Bronchial epithelial cell (primary cell): ENCODE data around the gene MEIS1. TPM values are rescaled to one million over a fixed set of nuclear protein-coding genes. Genes with fewer than 3 reads are reported as not detected.

Experiments used
- DNase-seq: peaks from one replicate; pipeline ENCODE4 v3.0.0-alpha.2; 2010; ENCODE audit warnings: low read depth
- FAIRE-seq: peaks from 2 replicates; lab custom pipeline; 2011; peaks lifted over from hg19 to GRCh38; lab: Jason Lieb, UNC
- H3K27me3 ChIP-seq: 2 replicates; pipeline ENCODE4 v1.5.1; 2011; ENCODE audit warnings: low read length; ENCODE audit not compliant: control insufficient read depth, insufficient read depth
- H3K36me3 ChIP-seq: 2 replicates; pipeline ENCODE4 v1.5.1; 2011; ENCODE audit warnings: low read length; ENCODE audit not compliant: control insufficient read depth, insufficient read depth
- H3K4me3 ChIP-seq: 2 replicates; pipeline ENCODE4 v1.5.1; 2011; ENCODE audit warnings: mild to moderate bottlenecking, low read depth, low read length, control low read depth
- total RNA-seq: library from RNA; depleted of rRNA; stranded (reverse); fragments of >200 nt; gene quantifications from 2 replicates; pipeline ENCODE4 v1.2.1, GENCODE V29; 2014
- TF ChIP-seq, protein P1 (sequence below): IDR thresholded peaks from 2 replicates; pipeline ENCODE4 v1.5.1; 2011; ENCODE audit warnings: mild to moderate bottlenecking, moderate library complexity, low read length, control low read depth, inconsistent platforms; ENCODE audit not compliant: insufficient read depth, severe bottlenecking

Gene MEIS1
- total RNA-seq, 1 donor from 2014 or later: 28.4 TPM

DNA sequence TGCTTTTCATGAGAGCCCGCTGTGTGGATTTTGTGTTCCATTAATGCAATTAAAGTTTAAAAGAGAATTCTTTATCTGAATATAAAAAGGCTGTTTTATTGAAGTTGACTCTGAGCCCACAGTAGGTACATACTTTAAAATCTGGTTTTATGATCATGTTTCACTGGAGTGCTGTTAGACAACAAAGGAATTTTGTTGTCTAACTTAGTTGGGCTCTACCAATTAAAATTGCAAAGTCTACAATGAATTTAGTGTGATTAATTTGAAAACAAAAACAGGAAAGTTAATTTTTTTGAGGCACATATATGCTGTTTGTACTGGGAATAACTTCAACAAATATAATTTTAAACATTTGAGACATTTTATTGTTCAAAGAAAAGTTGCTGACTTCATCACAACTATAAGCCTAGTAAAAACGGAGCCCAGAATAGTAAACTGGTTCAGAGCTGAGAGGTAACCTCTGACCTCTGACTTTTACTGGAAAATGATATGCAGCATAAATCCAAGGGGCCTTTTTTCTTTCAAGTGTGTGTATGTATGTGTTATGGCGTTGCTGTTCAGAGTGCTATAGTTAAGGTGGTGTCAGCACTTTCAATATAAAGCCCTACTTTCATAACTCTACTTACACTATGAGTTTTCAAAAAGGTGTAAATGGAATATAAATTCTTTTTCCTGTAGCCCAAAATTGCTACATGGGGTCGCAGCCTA is 30.2 kb downstream of the MEIS1 start:
- no peaks in the 10 kb centered on the region for H3K27me3 ChIP-seq
- FAIRE-seq (no peak), DNase-seq (no peak)
- H3K4me3 ChIP-seq: no peak overlapping the region
- TF ChIP-seq, protein P1, sequence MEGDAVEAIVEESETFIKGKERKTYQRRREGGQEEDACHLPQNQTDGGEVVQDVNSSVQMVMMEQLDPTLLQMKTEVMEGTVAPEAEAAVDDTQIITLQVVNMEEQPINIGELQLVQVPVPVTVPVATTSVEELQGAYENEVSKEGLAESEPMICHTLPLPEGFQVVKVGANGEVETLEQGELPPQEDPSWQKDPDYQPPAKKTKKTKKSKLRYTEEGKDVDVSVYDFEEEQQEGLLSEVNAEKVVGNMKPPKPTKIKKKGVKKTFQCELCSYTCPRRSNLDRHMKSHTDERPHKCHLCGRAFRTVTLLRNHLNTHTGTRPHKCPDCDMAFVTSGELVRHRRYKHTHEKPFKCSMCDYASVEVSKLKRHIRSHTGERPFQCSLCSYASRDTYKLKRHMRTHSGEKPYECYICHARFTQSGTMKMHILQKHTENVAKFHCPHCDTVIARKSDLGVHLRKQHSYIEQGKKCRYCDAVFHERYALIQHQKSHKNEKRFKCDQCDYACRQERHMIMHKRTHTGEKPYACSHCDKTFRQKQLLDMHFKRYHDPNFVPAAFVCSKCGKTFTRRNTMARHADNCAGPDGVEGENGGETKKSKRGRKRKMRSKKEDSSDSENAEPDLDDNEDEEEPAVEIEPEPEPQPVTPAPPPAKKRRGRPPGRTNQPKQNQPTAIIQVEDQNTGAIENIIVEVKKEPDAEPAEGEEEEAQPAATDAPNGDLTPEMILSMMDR: no peak
- H3K36me3 ChIP-seq: peaks cover 5% of the 10 kb centered on the region

DNA sequence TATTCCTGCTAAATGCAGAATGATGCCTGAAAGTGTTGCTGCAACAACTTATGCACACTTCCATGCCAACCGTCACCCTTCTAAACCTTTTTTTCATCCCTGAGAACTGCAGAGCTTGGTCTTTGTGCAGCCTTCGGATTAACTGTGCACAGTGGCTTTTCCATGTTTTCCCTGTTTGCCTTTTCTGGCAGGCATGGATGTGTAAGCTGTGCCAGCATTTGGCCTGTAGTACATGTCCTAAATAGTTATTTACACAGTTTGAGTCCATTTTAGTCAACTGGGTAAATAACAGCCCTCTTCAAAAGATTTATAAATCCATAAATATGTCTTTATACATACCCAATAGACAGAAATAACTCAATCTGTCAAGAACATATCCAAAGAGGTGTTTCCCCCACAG is 31.5 kb downstream of the MEIS1 start:
- H3K4me3 ChIP-seq: no peak overlapping the region
- peaks cover 5% of the 10 kb centered on the region for H3K36me3 ChIP-seq
- TF ChIP-seq, protein P1: no peak
- no peaks in the 10 kb centered on the region for H3K27me3 ChIP-seq
- FAIRE-seq (no peak), DNase-seq (no peak)

GRCh38 chr2:66467718-66468117 is 32.8 kb downstream of the MEIS1 start:
- FAIRE-seq: no peak
- H3K4me3 ChIP-seq: no peak overlapping the region
- H3K36me3 ChIP-seq: peaks cover 4% of the 10 kb centered on the region
- DNase-seq: no peak
- TF ChIP-seq, protein P1: no peak
- no peaks in the 10 kb centered on the region for H3K27me3 ChIP-seq

- DNase-seq (no peak), FAIRE-seq (no peak)
- H3K36me3 ChIP-seq: peaks cover 5% of the 10 kb centered on the region
- TF ChIP-seq, protein P1: no peak
- no peaks in the 10 kb centered on the region for H3K27me3 ChIP-seq
- H3K4me3 ChIP-seq: no peak overlapping the region
These were observed 34.4 kb downstream of the MEIS1 start for GRCh38 chr2:66469214-66469902.

- Histone ChIP-seq H3K4me3 (no peak overlapping the region), H3K36me3 (peaks cover 5% of the 10 kb centered on the region), H3K27me3 (no peaks in the 10 kb centered on the region)
- TF ChIP-seq, protein P1: no peak
- DNase-seq (peak; percentile 63), FAIRE-seq (no peak)
These were observed 35.3 kb downstream of the MEIS1 start for GRCh38 chr2:66470199-66470598.
